ENCODE measurements around the gene KCNMA1.

The KCNMA1 gene

DNA sequence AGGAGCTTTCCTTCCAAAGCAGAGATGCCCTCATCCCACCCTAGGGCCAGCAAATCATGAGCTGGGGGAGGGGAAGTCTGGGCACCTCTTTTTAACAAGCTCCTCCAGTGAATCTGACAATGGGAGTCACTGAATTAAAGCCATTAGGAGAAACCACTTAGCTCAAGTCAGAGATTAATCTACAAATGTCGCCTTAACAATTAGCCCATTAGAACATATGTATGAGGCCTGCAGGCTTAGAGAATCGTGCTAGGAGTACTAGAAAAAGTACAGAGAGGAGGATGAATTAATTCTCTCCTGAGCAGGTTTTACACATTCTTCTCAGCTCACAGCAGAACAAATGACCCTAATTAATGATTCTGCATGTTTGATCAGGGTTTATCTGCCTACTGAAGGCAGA is 381.3 kb downstream of the KCNMA1 start:
- Histone ChIP-seq H3K27me3 (ENCODE audit: control insufficient read depth in 3 of 3, insufficient read depth in 3 of 3, low read depth in 1 of 3, low read length in 3 of 3) (no peaks in the 10 kb centered on the region), H3K36me3 (replicated peaks in 1 of 2; ENCODE audit: control insufficient read depth in 2 of 2, insufficient read depth in 2 of 2, low read length in 2 of 2) (no peaks in the 10 kb centered on the region), H3K79me1 (ENCODE audit: low read depth, low read length) (no peaks in the 10 kb centered on the region), H3K9me3 (replicated peaks in 1 of 2; ENCODE audit: control insufficient read depth in 2 of 2, insufficient read depth in 1 of 2, low read depth in 1 of 2, low read length in 2 of 2) (no peaks in the 10 kb centered on the region), H2BK5ac (ENCODE audit: low read length) (no peak overlapping the region), H3K27ac (replicated peaks; ENCODE audit: low read length) (no peak overlapping the region), H3K23ac (ENCODE audit: low read depth, low read length, poor library complexity) (no peak overlapping the region), H2AFZ (ENCODE audit: low read length) (no peak overlapping the region), H3K4me3 (ENCODE audit: low read length in 2 of 2) (no peak overlapping the region), H2BK120ac (ENCODE audit: low read depth, low read length) (no peak overlapping the region), H3K14ac (ENCODE audit: low read length) (no peak overlapping the region), H4K91ac (ENCODE audit: low read depth, low read length, poor library complexity) (no peak overlapping the region), H3K4me2 (ENCODE audit: insufficient read depth, low read length, poor library complexity, severe bottlenecking) (no peak overlapping the region), H3K4me1 (ENCODE audit: control insufficient read depth in 2 of 2, insufficient read depth in 1 of 2, low read depth in 1 of 2, low read length in 2 of 2) (peaks cover 0 to 18% of the 10 kb centered on the region in 2 donors), H3K9ac (ENCODE audit: low read depth, low read length, poor library complexity) (no peak overlapping the region), H2AK5ac (ENCODE audit: low read depth, low read length) (no peak overlapping the region), H4K8ac (ENCODE audit: low read depth, low read length) (no peak overlapping the region), H3K18ac (ENCODE audit: low read length) (no peak overlapping the region), H3K4ac (ENCODE audit: low read length) (no peak overlapping the region), H2BK15ac (ENCODE audit: low read length) (no peak overlapping the region), H2BK12ac (ENCODE audit: low read length) (no peak overlapping the region)
- no CpG with 5 or more reads among the region's 2 CpGs for WGBS, 2 donors (ENCODE audit: extremely low coverage in 2 of 2, insufficient read length in 2 of 2, insufficient replicate concordance in 1 of 2)
- no peak for DNase-seq (ENCODE audit: low spot score)

DNA sequence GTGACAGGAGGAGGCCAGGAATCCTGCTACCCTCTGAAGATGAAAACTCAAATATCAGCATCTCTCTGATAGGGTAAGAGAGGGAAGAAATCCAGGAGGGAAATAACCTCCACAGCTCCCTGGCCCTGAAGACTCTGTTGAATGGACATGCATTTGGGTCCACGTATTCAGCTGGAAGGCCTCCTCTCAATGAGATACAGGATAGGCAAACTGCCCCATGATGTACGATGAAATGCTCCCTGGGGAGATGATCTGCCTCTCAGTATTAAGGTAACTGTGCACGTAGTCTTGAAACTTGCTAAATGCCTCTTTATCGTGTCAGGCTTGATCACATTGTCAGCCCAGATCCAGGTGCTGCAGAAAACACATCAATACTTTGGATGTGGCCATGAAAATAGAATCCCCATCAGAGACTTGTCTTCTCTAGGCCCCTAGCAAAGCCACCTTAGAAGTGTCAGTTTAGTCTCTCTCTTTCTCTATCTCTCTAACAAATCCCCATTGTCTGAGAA is 384.0 kb downstream of the KCNMA1 start:
- Histone ChIP-seq H3K4ac (ENCODE audit: low read length) (no peak overlapping the region), H2BK15ac (ENCODE audit: low read length) (no peak overlapping the region), H3K23ac (ENCODE audit: low read depth, low read length, poor library complexity) (no peak overlapping the region), H2BK120ac (ENCODE audit: low read depth, low read length) (no peak overlapping the region), H2BK12ac (ENCODE audit: low read length) (no peak overlapping the region), H3K14ac (ENCODE audit: low read length) (no peak overlapping the region), H3K27me3 (ENCODE audit: control insufficient read depth in 3 of 3, insufficient read depth in 3 of 3, low read depth in 1 of 3, low read length in 3 of 3) (no peaks in the 10 kb centered on the region), H3K79me1 (ENCODE audit: low read depth, low read length) (no peaks in the 10 kb centered on the region), H3K27ac (replicated peaks; ENCODE audit: low read length) (no peak overlapping the region), H2AFZ (ENCODE audit: low read length) (no peak overlapping the region), H3K36me3 (replicated peaks in 1 of 2; ENCODE audit: control insufficient read depth in 2 of 2, insufficient read depth in 2 of 2, low read length in 2 of 2) (no peaks in the 10 kb centered on the region), H3K9me3 (replicated peaks in 1 of 2; ENCODE audit: control insufficient read depth in 2 of 2, insufficient read depth in 1 of 2, low read depth in 1 of 2, low read length in 2 of 2) (no peaks in the 10 kb centered on the region), H3K4me3 (ENCODE audit: low read length in 2 of 2) (no peak overlapping the region), H2BK5ac (ENCODE audit: low read length) (no peak overlapping the region), H2AK5ac (ENCODE audit: low read depth, low read length) (no peak overlapping the region), H3K4me1 (ENCODE audit: control insufficient read depth in 2 of 2, insufficient read depth in 1 of 2, low read depth in 1 of 2, low read length in 2 of 2) (peaks cover 0 to 18% of the 10 kb centered on the region in 2 donors), H3K9ac (ENCODE audit: low read depth, low read length, poor library complexity) (no peak overlapping the region), H4K8ac (ENCODE audit: low read depth, low read length) (no peak overlapping the region), H3K18ac (ENCODE audit: low read length) (no peak overlapping the region), H3K4me2 (ENCODE audit: insufficient read depth, low read length, poor library complexity, severe bottlenecking) (no peak overlapping the region), H4K91ac (ENCODE audit: low read depth, low read length, poor library complexity) (no peak overlapping the region)
- DNase-seq (ENCODE audit: low spot score) = no peak
- WGBS, 2 donors (ENCODE audit: extremely low coverage in 2 of 2, insufficient read length in 2 of 2, insufficient replicate concordance in 1 of 2) = no CpG with 5 or more reads among the region's 4 CpGs

- DNase-seq (ENCODE audit: low spot score) = no peak
- Histone ChIP-seq H3K9ac (ENCODE audit: low read depth, low read length, poor library complexity) (no peak overlapping the region), H2AFZ (ENCODE audit: low read length) (no peak overlapping the region), H3K79me1 (ENCODE audit: low read depth, low read length) (no peaks in the 10 kb centered on the region), H3K18ac (ENCODE audit: low read length) (no peak overlapping the region), H3K27me3 (ENCODE audit: control insufficient read depth in 3 of 3, insufficient read depth in 3 of 3, low read depth in 1 of 3, low read length in 3 of 3) (no peaks in the 10 kb centered on the region), H2BK15ac (ENCODE audit: low read length) (no peak overlapping the region), H3K9me3 (replicated peaks in 1 of 2; ENCODE audit: control insufficient read depth in 2 of 2, insufficient read depth in 1 of 2, low read depth in 1 of 2, low read length in 2 of 2) (no peaks in the 10 kb centered on the region), H4K91ac (ENCODE audit: low read depth, low read length, poor library complexity) (no peak overlapping the region), H2BK12ac (ENCODE audit: low read length) (no peak overlapping the region), H3K27ac (replicated peaks; ENCODE audit: low read length) (no peak overlapping the region), H3K4me1 (ENCODE audit: control insufficient read depth in 2 of 2, insufficient read depth in 1 of 2, low read depth in 1 of 2, low read length in 2 of 2) (peaks cover 0 to 18% of the 10 kb centered on the region in 2 donors), H3K23ac (ENCODE audit: low read depth, low read length, poor library complexity) (no peak overlapping the region), H2AK5ac (ENCODE audit: low read depth, low read length) (no peak overlapping the region), H3K4me2 (ENCODE audit: insufficient read depth, low read length, poor library complexity, severe bottlenecking) (no peak overlapping the region), H2BK120ac (ENCODE audit: low read depth, low read length) (no peak overlapping the region), H2BK5ac (ENCODE audit: low read length) (no peak overlapping the region), H3K36me3 (replicated peaks in 1 of 2; ENCODE audit: control insufficient read depth in 2 of 2, insufficient read depth in 2 of 2, low read length in 2 of 2) (no peaks in the 10 kb centered on the region), H3K4ac (ENCODE audit: low read length) (no peak overlapping the region), H3K4me3 (ENCODE audit: low read length in 2 of 2) (no peak overlapping the region), H3K14ac (ENCODE audit: low read length) (no peak overlapping the region), H4K8ac (ENCODE audit: low read depth, low read length) (no peak overlapping the region)
- no CpG with 5 or more reads among the region's 1 CpG for WGBS, 2 donors (ENCODE audit: extremely low coverage in 2 of 2, insufficient read length in 2 of 2, insufficient replicate concordance in 1 of 2)
These were observed 384.5 kb downstream of the KCNMA1 start for GRCh38 chr10:77253147-77253545.

- H3K14ac ChIP-seq (ENCODE audit: low read length) = no peak overlapping the region
- H2BK15ac ChIP-seq (ENCODE audit: low read length) = no peak overlapping the region
- no peaks in the 10 kb centered on the region for H3K27me3 ChIP-seq (ENCODE audit: control insufficient read depth in 3 of 3, insufficient read depth in 3 of 3, low read depth in 1 of 3, low read length in 3 of 3)
- no peak overlapping the region for H3K4ac ChIP-seq (ENCODE audit: low read length)
- H3K18ac ChIP-seq (ENCODE audit: low read length) = no peak overlapping the region
- H4K8ac ChIP-seq (ENCODE audit: low read depth, low read length) = no peak overlapping the region
- H3K4me3 ChIP-seq (ENCODE audit: low read length in 2 of 2) = no peak overlapping the region
- H2AK5ac ChIP-seq (ENCODE audit: low read depth, low read length) = no peak overlapping the region
- H2BK120ac ChIP-seq (ENCODE audit: low read depth, low read length) = no peak overlapping the region
- H3K9ac ChIP-seq (ENCODE audit: low read depth, low read length, poor library complexity) = no peak overlapping the region
- H2BK12ac ChIP-seq (ENCODE audit: low read length) = no peak overlapping the region
- H4K91ac ChIP-seq (ENCODE audit: low read depth, low read length, poor library complexity) = no peak overlapping the region
- no CpG with 5 or more reads among the region's 4 CpGs for WGBS, 2 donors (ENCODE audit: extremely low coverage in 2 of 2, insufficient read length in 2 of 2, insufficient replicate concordance in 1 of 2)
- H3K36me3 ChIP-seq (replicated peaks in 1 of 2; ENCODE audit: control insufficient read depth in 2 of 2, insufficient read depth in 2 of 2, low read length in 2 of 2) = no peaks in the 10 kb centered on the region
- H3K4me2 ChIP-seq (ENCODE audit: insufficient read depth, low read length, poor library complexity, severe bottlenecking) = no peak overlapping the region
- no peak for DNase-seq (ENCODE audit: low spot score)
- H2AFZ ChIP-seq (ENCODE audit: low read length) = no peak overlapping the region
- no peaks in the 10 kb centered on the region for H3K79me1 ChIP-seq (ENCODE audit: low read depth, low read length)
- no peak overlapping the region for H3K23ac ChIP-seq (ENCODE audit: low read depth, low read length, poor library complexity)
- peaks cover 0 to 20% of the 10 kb centered on the region in 2 donors for H3K4me1 ChIP-seq (ENCODE audit: control insufficient read depth in 2 of 2, insufficient read depth in 1 of 2, low read depth in 1 of 2, low read length in 2 of 2)
- H3K9me3 ChIP-seq (replicated peaks in 1 of 2; ENCODE audit: control insufficient read depth in 2 of 2, insufficient read depth in 1 of 2, low read depth in 1 of 2, low read length in 2 of 2) = no peaks in the 10 kb centered on the region
- H2BK5ac ChIP-seq (ENCODE audit: low read length) = no peak overlapping the region
- no peak overlapping the region for H3K27ac ChIP-seq (replicated peaks; ENCODE audit: low read length)
These were observed 385.0 kb downstream of the KCNMA1 start for GRCh38 chr10:77252380-77253146.

Data from neuronal stem cell (in vitro differentiated cells).